H9 (cell line): ENCODE results near the gene CLEC18B. TPM values are rescaled to one million over a fixed set of nuclear protein-coding genes. Genes with fewer than 3 reads are reported as not detected.
"Not testable (repeated sequence)": the region's sequence is repeated elsewhere in the genome, so short reads cannot be mapped to it uniquely, and the experiment has no call there.

Experiments used
- DNase-seq: peaks from one replicate; pipeline ENCODE4 v3.0.0-alpha.2; 2017
- H2AFZ ChIP-seq: one replicate; pipeline ENCODE4 v1.6.1; 2013; ENCODE audit warnings: mild to moderate bottlenecking, low read length, control low read depth, moderate library complexity
- H2AK5ac ChIP-seq: 2 replicates; pipeline ENCODE4 v1.6.1; 2013; ENCODE audit warnings: low read length, control low read depth, mixed read lengths; ENCODE audit not compliant: insufficient read length
- H2BK120ac ChIP-seq: one replicate; pipeline ENCODE4 v1.6.1; 2013; ENCODE audit warnings: low read depth, mild to moderate bottlenecking, low read length, control low read depth, inconsistent platforms; ENCODE audit not compliant: poor library complexity, severe bottlenecking
- H2BK12ac ChIP-seq: 2 replicates; pipeline ENCODE4 v1.6.1; 2013; ENCODE audit warnings: low read length, control low read depth, mixed read lengths, low read depth; ENCODE audit not compliant: insufficient read length
- H2BK15ac ChIP-seq: 2 replicates; pipeline ENCODE4 v1.6.1; 2013; ENCODE audit warnings: low read depth, low read length, control low read depth
- H2BK20ac ChIP-seq: one replicate; pipeline ENCODE4 v1.6.1; 2013; ENCODE audit warnings: low read depth, mild to moderate bottlenecking, low read length, control low read depth, inconsistent platforms; ENCODE audit not compliant: poor library complexity, severe bottlenecking
- H2BK5ac ChIP-seq: 2 replicates; pipeline ENCODE4 v1.6.1; 2013; ENCODE audit warnings: low read length, control low read depth, mixed read lengths; ENCODE audit not compliant: insufficient read length
- H3K14ac ChIP-seq: 2 replicates; pipeline ENCODE4 v1.6.1; 2013; ENCODE audit warnings: low read length, control low read depth; ENCODE audit not compliant: insufficient read depth
- H3K18ac ChIP-seq: 2 replicates; pipeline ENCODE4 v1.6.1; 2013; ENCODE audit warnings: low read depth, mild to moderate bottlenecking, mixed read lengths, low read length, control low read depth; ENCODE audit not compliant: insufficient read length
- H3K23ac ChIP-seq: 2 replicates; pipeline ENCODE4 v1.6.1; 2013; ENCODE audit warnings: low read length, control low read depth, mixed read lengths, low read depth; ENCODE audit not compliant: insufficient read length
- H3K23me2 ChIP-seq: 2 replicates; pipeline ENCODE4 v1.6.1; 2013; ENCODE audit warnings: low read depth, mild to moderate bottlenecking, mixed read lengths, low read length, control low read depth; ENCODE audit not compliant: insufficient read length, poor library complexity, severe bottlenecking
- H3K27ac ChIP-seq: 2 replicates; pipeline ENCODE4 v1.5.1; 2013; ENCODE audit warnings: low read length, control low read depth, mixed read lengths, low read depth; ENCODE audit not compliant: insufficient read length
- H3K27me3 ChIP-seq: 2 replicates; pipeline ENCODE4 v1.6.1; 2013; ENCODE audit warnings: low read length, control low read depth, inconsistent platforms; ENCODE audit not compliant: insufficient read depth
- H3K4ac ChIP-seq: 2 replicates; pipeline ENCODE4 v1.6.1; 2013; ENCODE audit warnings: low read depth, mild to moderate bottlenecking, control low read depth, inconsistent platforms, low read length, moderate library complexity
- H3K4me1 ChIP-seq: 2 replicates; pipeline ENCODE4 v1.6.1; 2013; ENCODE audit warnings: low read length, control low read depth, inconsistent platforms; ENCODE audit not compliant: insufficient read depth
- H3K4me2 ChIP-seq: 2 replicates; pipeline ENCODE4 v1.6.1; 2013; ENCODE audit warnings: low read length, control low read depth, mixed read lengths; ENCODE audit not compliant: insufficient read length, insufficient read depth
- H3K56ac ChIP-seq: 2 replicates; pipeline ENCODE4 v1.6.1; 2013; ENCODE audit warnings: low read depth, mild to moderate bottlenecking, mixed read lengths, low read length, control low read depth; ENCODE audit not compliant: insufficient read length
- H3K79me1 ChIP-seq: 2 replicates; pipeline ENCODE4 v1.6.1; 2013; ENCODE audit warnings: low read depth, mild to moderate bottlenecking, moderate library complexity, low read length, control low read depth, inconsistent platforms; ENCODE audit not compliant: insufficient read depth, poor library complexity, severe bottlenecking
- H3K79me2 ChIP-seq: 2 replicates; pipeline ENCODE4 v1.6.1; 2013; ENCODE audit warnings: low read length, control low read depth, inconsistent platforms; ENCODE audit not compliant: insufficient read depth
- H3K9ac ChIP-seq: 2 replicates; pipeline ENCODE4 v1.6.1; 2013; ENCODE audit warnings: low read length, control low read depth, mixed read lengths; ENCODE audit not compliant: insufficient read length; ENCODE audit errors: extremely low read depth
- H3K9me3 ChIP-seq: one replicate; pipeline ENCODE4 v1.6.1; 2013; ENCODE audit warnings: low read depth, low read length, inconsistent platforms; ENCODE audit not compliant: control insufficient read depth
- H3T11ph ChIP-seq: one replicate; pipeline ENCODE4 v1.6.1; 2013; ENCODE audit warnings: mild to moderate bottlenecking, low read length, control low read depth, inconsistent platforms
- H4K20me1 ChIP-seq: one replicate; pipeline ENCODE4 v1.6.1; 2013; ENCODE audit not compliant: control insufficient read depth, insufficient read length, insufficient read depth
- H4K5ac ChIP-seq: 2 replicates; pipeline ENCODE4 v1.6.1; 2013; ENCODE audit warnings: low read depth, mild to moderate bottlenecking, mixed read lengths, low read length, control low read depth; ENCODE audit not compliant: insufficient read length
- H4K8ac ChIP-seq: replicated peaks from 2 replicates; pipeline ENCODE4 v1.6.1; 2013; ENCODE audit warnings: low read length, control low read depth, mixed read lengths, low read depth; ENCODE audit not compliant: insufficient read length
- H4K91ac ChIP-seq: 2 replicates; pipeline ENCODE4 v1.6.1; 2013; ENCODE audit warnings: low read depth, mild to moderate bottlenecking, moderate library complexity, mixed read lengths, low read length, control low read depth; ENCODE audit not compliant: insufficient read length
- H3K27ac Mint-ChIP-seq, 3 experiments: 2 replicates in 2 of 3; 3 replicates in 1 of 3; pipeline ENCODE4 v1.8.0; 2020 to 2021; ENCODE audit warnings: mixed read lengths in 3 of 3, mild to moderate bottlenecking in 1 of 3, moderate library complexity in 1 of 3
- H3K27me3 Mint-ChIP-seq: 2 replicates; pipeline ENCODE4 v1.8.0; 2021; ENCODE audit warnings: low read depth, mild to moderate bottlenecking, moderate library complexity, mixed read lengths
- H3K36me3 Mint-ChIP-seq, 3 experiments: 2 replicates in 2 of 3; 3 replicates in 1 of 3; pipeline ENCODE4 v1.8.0; 2020 to 2021; ENCODE audit warnings: low read depth in 3 of 3, mixed read lengths in 3 of 3; ENCODE audit not compliant: insufficient read depth in 1 of 3
- H3K4me1 Mint-ChIP-seq, 2 experiments: 2 replicates each; pipeline ENCODE4 v1.8.0; 2020; ENCODE audit warnings: mixed read lengths in 2 of 2
- H3K4me3 Mint-ChIP-seq, 2 experiments: 2 replicates in 1 of 2; 3 replicates in 1 of 2; pipeline ENCODE4 v1.8.0; 2020 to 2021; ENCODE audit warnings: mild to moderate bottlenecking in 2 of 2, mixed read lengths in 2 of 2, moderate library complexity in 1 of 2
- H3K9me3 Mint-ChIP-seq, 2 experiments: 2 replicates in 1 of 2; 3 replicates in 1 of 2; pipeline ENCODE4 v1.8.0; 2020; ENCODE audit warnings: mild to moderate bottlenecking in 2 of 2, mixed read lengths in 2 of 2, moderate library complexity in 1 of 2
- WGBS: extraction: QIAGEN DNeasy Blood & Tissue Kit; methylation state at CpG from one replicate; pipeline ENCODE4 v1.1.7; 2013; ENCODE audit warnings: missing lambda C conversion rate, low lambda C conversion rate, mixed read lengths; ENCODE audit not compliant: insufficient read length; ENCODE audit errors: extremely low coverage; 5-methylcytosine and 5-hydroxymethylcytosine counted together
- total RNA-seq: library from RNA; stranded (reverse); gene quantifications from 2 replicates; pipeline ENCODE4 v1.2.1, GENCODE V29; 2021

Gene CLEC18B
- total RNA-seq, 1 experiment from 2014 or later: 0.37 TPM

GRCh38 chr16:74410057-74410957 is 11.0 kb downstream of the CLEC18B start:
- H3K9me3 ChIP-seq, H3K4me3 Mint-ChIP-seq, H2BK5ac ChIP-seq, H3K4me1 ChIP-seq, H3K56ac ChIP-seq, H4K91ac ChIP-seq, H3K18ac ChIP-seq, H2BK15ac ChIP-seq, H2AK5ac ChIP-seq, H3K9me3 Mint-ChIP-seq, H3K23me2 ChIP-seq, H3K36me3 Mint-ChIP-seq, H3K27ac ChIP-seq, H2AFZ ChIP-seq, H3K9ac ChIP-seq, DNase-seq, H2BK20ac ChIP-seq, H3K27me3 ChIP-seq, H3K14ac ChIP-seq, H3K4me2 ChIP-seq, H3K27ac Mint-ChIP-seq, H3K4me1 Mint-ChIP-seq, H3K23ac ChIP-seq, H3K79me2 ChIP-seq, H4K5ac ChIP-seq, H3T11ph ChIP-seq, H2BK12ac ChIP-seq, H4K8ac ChIP-seq, H4K20me1 ChIP-seq, H2BK120ac ChIP-seq, H3K27me3 Mint-ChIP-seq, H3K4ac ChIP-seq, H3K79me1 ChIP-seq: not testable (repeated sequence)
- no CpG with 5 or more reads among the region's 18 CpGs for WGBS

DNA sequence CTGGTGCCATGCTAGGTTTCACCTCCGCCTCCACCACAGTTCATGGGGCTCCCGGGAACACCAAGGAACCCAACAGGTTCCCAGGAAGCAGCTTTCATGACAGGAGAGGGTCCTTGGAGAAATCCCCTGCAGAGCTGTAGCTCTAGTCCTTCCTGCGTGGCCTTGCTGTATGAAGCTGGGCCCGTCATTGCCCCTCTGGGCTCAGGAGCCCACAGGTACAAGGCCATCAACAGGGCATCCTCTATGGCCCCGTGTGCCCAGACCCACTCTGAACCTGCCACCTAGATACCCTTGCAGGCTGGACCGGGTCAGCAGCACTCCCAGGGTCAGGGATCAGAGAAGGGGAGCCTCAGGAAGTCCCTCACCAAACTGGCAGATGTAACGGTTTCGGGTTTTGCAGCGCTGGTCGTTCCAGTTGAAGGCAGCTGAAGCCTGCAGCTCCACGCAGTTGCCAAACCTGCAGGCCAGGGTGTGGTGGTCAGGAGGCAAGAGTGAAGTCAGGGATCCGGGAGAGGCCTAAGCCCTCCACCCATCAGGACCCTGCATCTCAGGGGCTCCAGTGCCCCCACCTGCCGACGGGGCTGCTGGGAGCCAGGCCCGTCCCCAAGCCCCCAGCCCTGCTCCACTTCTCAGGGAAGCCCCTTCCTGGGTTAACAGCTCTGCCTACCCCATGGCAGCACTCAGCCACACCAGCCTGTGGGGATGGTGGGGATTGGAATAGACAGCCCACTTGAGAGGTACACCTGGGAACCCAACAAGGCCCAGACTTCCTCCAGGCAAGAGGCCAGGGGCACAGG is 11.9 kb downstream of the CLEC18B start:
- not testable (repeated sequence) for H2BK20ac ChIP-seq, H3K27ac ChIP-seq, H3K4me1 Mint-ChIP-seq, H3K27me3 Mint-ChIP-seq, H4K5ac ChIP-seq, H3K23me2 ChIP-seq, H2BK5ac ChIP-seq, H3K56ac ChIP-seq, H3K9me3 ChIP-seq, H4K91ac ChIP-seq, H2AFZ ChIP-seq, H3K23ac ChIP-seq, H3K4me3 Mint-ChIP-seq, H2BK15ac ChIP-seq, H3K4me1 ChIP-seq, H3K36me3 Mint-ChIP-seq, H3K4ac ChIP-seq, H3K9ac ChIP-seq, H2BK120ac ChIP-seq, H2AK5ac ChIP-seq, H3K9me3 Mint-ChIP-seq, H3K14ac ChIP-seq, H3K79me1 ChIP-seq, H3K27ac Mint-ChIP-seq, H3K79me2 ChIP-seq, H4K8ac ChIP-seq, H3K4me2 ChIP-seq, H3K27me3 ChIP-seq, H3T11ph ChIP-seq, H3K18ac ChIP-seq, DNase-seq, H4K20me1 ChIP-seq, H2BK12ac ChIP-seq
- no CpG with 5 or more reads among the region's 15 CpGs for WGBS
